Measurements from ENCODE around the gene TRPC1.

- TF ChIP-seq CTCF (IDR thresholded peaks at IDR 0.05; ENCODE audit: borderline replicate concordance, extremely low read depth, low read length, poor library complexity, severe bottlenecking) (no peak), EZH2 (IDR thresholded peaks at IDR 0.05; ENCODE audit: borderline replicate concordance, low read depth, low read length, severe bottlenecking) (no peak)
These were observed 8.2 kb downstream of the TRPC1 start for GRCh38 chr3:142732066-142732465.

Data from DND-41 (cell line).